Activated CD8-positive, alpha-beta memory T cell treated with anti-CD3 and anti-CD28 coated beads for 4 hours (primary cell): ENCODE data around the gene ADORA1.

Experiments
- DNase-seq, 2 donors: peaks; one replicate each; pipeline ENCODE4 v3.0.0-alpha.2; 2020; ENCODE audit warnings: low read depth in 2 of 2

ADORA1 gene

GRCh38 chr1:203213126-203213525 lies 85.6 kb downstream of the ADORA1 start:
- DNase-seq: no peak

GRCh38 chr1:203214871-203215270 lies 87.3 kb downstream of the ADORA1 start:
- no peak for DNase-seq

- no peak for DNase-seq
Observed at GRCh38 chr1:203215573-203215972, 88.0 kb downstream of the ADORA1 start.

- DNase-seq: peak; percentile 12 to 22
Observed at GRCh38 chr1:203216274-203217138, 89.0 kb downstream of the ADORA1 start.
